Activated T-helper 9 cell treated with anti-CD3 and anti-CD28 coated beads, Interleukin-2, amount 50 U/mL, for 16 hours (primary cell): Measurements from ENCODE around the gene SMCO4.
"Not testable (repeated sequence)": the region's sequence is repeated elsewhere in the genome, so short reads cannot be mapped to it uniquely, and the experiment has no call there.

Experiments used
- DNase-seq: peaks from one replicate; pipeline ENCODE4 v3.0.0-alpha.2; 2020; ENCODE audit warnings: low read depth

Gene SMCO4

DNA sequence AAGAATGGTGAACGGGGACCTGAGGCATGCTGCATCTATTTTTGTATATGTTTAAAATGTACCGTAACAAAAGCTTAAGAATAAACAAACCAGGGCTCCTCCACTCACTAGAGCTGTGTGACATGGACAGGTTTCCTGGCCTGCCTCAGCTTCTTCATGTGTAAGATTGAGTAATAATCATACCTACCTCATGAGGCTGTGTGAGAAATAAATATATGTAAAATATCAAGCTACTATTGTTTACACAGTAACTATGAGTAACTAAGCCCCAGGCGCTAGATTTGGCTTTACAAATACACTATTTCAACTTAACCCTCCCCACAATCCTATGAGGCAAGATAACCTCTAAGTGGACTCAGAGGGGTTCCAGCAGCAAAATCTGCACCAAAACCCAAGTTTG, 66.4 kb downstream of the SMCO4 start:
- no peak for DNase-seq

DNA sequence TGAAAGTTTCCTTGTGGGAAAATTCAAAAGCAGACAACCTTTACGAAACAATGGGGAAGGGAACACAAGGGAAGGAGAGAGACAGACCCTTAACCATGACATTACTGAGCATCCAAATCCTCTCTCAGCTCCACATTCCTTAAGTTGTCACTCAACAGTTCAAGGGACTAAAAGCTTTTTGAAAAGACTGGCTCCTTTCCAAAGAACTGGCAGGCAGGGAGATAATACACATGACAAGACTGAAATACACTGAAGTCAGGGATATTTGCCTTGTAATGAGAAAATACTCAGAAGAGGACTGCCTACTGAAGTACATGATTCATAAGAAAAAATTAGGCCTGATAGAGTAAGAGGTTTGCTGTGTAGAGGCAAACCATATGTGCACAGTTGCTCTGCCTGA, 69.1 kb downstream of the SMCO4 start:
- no peak for DNase-seq

DNA sequence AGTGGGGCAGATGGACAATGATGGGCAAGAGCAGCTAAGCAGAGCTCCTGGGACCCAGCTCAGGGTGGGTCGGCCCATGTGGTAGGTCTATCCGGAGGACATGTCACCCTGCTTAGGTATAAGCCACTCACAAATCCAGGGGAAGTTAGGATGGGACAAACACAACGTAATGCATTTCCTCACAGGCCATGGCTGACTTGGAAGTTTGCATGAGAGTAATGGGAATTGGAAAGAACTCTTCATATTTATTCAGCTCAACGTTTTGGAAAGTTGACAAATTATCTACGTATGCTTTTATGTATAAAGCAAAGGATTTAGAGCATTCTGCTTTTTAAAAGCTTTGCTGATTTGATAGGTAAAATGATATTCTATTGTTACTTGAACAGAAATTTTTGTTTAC, 74.9 kb downstream of the SMCO4 start:
- no peak for DNase-seq

DNA sequence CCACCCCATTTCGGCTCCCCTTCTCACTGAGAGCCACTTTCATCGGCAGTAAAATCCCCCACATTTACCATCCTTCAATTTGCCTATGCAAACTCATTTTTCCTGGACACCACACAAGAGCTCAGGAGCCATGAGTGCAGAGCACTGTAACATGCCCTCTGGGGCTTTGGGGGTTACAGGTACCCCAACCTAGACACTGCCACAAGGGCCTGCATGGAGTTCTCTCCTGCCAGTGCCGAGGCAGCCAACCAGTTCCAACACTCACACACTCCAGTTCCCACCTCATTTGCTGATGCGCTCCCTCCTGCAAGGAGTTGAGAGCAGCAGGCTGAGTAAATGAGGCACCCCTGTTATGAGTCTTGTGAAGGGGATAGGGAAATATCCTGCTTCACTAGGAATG, 76.1 kb downstream of the SMCO4 start:
- DNase-seq, result no peak

DNA sequence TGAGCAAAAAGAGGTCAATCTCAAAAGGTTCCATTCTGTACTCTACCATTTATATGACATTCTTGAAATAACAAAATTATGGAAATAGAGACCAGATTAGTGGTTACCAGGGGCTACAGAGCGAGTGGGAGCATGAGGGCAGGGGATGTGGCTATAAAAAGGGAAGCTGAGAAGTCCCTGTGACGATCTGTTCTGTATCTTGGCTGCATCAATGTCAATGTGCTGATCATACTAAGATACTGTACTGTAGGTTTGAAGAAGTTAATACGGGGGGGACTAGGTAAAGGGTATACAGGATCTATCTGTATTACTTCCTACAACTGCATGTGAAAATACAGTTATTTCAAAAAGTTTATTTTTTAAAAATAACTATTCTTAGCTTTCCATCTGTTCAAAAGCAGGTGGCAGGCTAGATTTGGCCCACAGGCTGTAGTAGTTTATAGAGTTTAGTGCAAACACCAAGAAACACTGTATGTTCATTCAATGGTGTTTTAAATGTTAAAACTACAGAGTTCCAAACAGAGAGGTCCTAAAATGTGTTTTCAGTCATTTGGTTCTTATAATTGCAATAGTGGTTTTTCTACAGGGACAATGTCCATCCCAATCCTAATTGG, 78.2 kb downstream of the SMCO4 start:
- DNase-seq, result no peak

DNA sequence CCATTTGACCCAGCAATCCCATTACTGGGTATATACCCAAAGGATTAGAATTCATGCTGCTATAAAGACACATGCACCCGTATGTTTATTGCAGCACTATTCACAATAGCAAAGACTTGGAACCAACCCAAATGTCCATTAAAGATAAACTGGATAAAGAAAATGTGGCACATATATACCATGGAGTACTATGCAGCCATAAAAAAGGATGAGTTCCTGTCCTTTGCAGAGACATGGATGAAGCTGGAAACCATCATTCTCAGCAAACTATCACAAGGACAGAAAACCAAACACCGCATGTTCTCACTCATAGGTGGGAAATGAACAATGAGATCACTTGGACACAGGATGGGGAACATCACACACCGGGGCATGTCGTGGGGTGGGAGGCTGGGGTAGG, 79.5 kb downstream of the SMCO4 start:
- DNase-seq, result not testable (repeated sequence)

DNA sequence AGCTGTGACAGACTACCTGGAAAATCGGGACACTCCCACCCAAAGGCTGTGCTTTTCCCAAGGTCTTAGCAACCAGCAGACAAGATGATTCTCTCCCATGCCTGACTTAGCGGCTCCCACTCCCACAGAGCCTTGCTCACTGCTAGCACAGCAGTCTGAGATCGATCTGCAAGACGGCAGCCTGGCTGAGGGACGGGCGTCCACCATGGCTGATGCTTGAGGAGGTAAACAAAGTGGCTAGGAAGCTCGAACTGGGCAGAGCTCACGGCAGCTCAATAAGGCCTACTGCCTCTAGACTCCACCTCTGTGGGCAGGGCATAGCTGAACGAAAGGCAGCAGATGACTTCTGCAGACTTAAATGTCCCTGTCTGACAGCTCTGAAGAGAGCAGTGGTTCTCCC, 84.9 kb downstream of the SMCO4 start:
- no peak for DNase-seq

DNA sequence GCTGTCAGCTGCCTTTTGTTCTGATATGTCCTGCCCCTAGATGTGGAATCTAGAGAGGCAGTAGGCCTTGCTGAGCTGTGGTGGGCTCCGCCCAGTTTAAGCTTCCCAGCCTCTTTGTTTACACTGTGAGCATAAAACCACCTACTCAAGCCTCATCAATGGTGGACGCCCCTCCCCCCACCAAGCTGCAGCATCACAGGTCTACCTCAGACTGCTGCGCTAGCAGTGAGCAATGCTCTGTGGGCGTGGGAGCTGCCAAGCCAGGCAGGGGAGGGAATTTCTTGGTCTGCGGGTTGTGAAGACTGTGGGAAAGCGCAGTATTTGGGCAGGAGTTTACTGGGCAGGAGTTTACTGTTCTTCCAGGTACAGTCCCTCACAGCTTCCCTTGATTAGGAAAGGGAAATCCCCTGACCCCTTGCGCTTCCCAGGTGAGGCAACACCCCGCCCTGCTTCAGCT, 98.5 kb downstream of the SMCO4 start:
- DNase-seq, result peak; percentile 24

DNA sequence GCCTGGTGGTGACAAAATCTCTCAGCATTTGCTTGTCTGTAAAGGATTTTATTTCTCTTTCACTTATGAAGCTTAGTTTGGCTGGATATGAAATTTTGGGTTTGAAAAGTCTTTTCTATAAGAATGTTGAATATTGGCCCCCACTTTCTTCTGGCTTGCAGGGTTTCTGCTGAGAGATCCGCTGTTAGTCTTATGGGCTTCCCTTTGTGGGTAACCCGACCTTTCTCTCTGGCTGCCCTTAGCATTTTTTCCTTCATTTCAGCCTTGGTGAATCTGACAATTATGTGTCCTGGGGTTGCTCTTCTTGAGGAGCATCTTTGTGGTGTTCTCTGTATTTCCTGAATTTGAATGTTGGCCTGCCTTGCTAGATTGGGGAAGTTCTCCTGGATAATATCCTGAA, 100.0 kb downstream of the SMCO4 start:
- DNase-seq, result not testable (repeated sequence)

DNA sequence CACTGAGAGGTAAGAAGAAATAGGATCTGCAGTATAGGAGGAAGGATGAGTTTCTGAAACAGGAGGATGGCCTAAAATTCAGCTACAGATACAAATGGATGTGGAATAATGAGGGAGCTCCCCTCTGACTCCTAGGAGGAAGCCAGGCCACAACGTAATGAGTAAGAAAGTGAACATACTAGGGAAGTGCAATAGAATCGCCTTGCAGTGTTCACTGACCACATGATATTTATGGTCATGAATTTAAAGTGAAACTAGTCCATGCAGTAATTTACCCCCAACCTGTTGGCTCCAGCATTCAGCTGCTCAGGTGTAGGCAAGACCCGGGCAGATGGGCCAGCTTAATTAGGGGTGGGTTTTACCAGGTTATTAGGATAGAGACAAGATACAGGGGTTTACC, 110.9 kb downstream of the SMCO4 start:
- no peak for DNase-seq
